ELF-1 (cell line): ENCODE results near the gene EPSTI1.
A peak's percentile ranks its signal among the peaks of the same experiment; 100 is the strongest.

Source experiments
- DNase-seq: peaks from one replicate; pipeline ENCODE4 v3.0.0-alpha.2; 2016; ENCODE audit warnings: low read depth, low spot score

Gene EPSTI1

GRCh38 chr13:42991898-42992763 is at the start of gene EPSTI1:
TSS of gene EPSTI1 (minus strand) at chr13:42992241. CDS start at chr13:42992165, 76 bp downstream.
- DNase-seq, result peak; percentile 84

DNA sequence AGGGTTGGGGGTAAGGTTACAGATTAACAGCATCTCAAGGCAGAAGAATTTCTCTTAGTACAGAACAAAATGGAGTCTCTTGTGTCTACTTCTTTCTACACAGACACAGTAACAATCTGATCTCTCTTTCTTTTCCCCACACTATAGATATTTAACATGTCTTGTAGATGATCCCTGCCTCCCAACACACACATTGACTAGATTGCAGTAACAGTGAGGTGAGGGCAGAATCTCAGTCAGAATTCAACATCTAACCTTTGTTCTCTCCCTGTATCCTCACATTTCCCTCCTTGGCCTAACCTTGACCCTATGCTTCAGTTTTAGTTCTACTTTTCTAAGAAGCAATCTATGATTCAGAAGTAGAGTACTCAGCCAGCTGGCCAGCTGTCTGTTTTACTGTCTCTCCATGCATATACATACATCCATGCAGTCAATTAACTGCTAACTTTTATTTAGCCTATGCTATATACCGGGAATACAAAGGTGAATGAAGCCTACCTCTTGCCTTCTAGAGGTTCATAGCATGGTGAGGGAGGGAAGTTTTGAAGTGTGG is 49.4 kb upstream of the EPSTI1 start:
- no peak for DNase-seq

GRCh38 chr13:43040581-43041368 is 48.7 kb upstream of the EPSTI1 start:
- DNase-seq, result peak; percentile 71

- DNase-seq, result no peak
Observed at GRCh38 chr13:43039966-43040365, 47.9 kb upstream of the EPSTI1 start.

- DNase-seq, result peak; percentile 84
Observed at GRCh38 chr13:43036351-43037250, 44.6 kb upstream of the EPSTI1 start.

GRCh38 chr13:43033038-43033437 is 41.0 kb upstream of the EPSTI1 start:
- DNase-seq, result no peak

GRCh38 chr13:43031881-43032280 is 39.8 kb upstream of the EPSTI1 start:
- DNase-seq, result no peak

DNA sequence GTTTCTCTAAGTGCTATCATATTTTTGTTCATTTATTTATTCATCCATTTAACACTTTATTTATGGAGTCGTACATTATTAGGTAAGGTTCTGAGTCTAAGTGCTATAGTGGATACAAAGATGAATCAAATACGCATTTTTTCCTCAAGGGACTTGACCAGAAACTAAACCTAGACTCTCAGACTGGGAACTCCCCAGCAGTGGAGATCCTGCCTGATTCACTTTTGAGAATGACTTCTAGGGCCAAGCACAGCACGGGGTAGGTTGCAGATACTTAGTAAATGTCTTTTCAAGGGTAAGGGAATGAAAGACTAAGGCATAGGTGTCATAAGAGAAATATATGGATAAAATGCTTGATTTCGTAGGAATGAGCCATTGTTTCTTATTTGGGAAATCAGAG is 38.5 kb upstream of the EPSTI1 start:
- no peak for DNase-seq

DNA sequence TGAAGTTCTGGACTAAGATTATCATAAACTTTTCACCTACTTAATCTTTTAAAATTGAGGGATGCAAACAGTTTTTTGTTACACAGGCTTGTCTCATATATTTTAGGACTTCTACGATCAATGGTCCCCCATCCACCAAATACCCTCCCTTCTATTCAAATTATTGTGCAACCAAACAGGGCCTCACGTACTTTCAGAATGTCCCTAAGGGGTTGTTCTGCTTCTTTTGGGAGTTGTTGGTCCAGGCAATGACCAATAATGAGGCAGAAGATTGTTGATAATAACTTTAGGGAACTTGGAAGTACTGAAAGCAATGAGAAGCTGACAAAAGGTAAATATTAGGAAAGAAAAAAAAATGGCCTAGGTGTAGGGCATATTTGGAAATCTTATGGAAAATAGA is 34.2 kb upstream of the EPSTI1 start:
- DNase-seq, result no peak

- DNase-seq, result peak; percentile 96
Observed at GRCh38 chr13:43023289-43023963, 31.4 kb upstream of the EPSTI1 start, which contains the start of gene DNAJC15. TSS of gene DNAJC15 (plus strand) at chr13:43023586. CDS start at chr13:43023627, 41 bp downstream.

GRCh38 chr13:43022934-43023288 is 30.9 kb upstream of the EPSTI1 start:
- no peak for DNase-seq

GRCh38 chr13:43021926-43022670 is 30.1 kb upstream of the EPSTI1 start:
- peak; percentile 34 for DNase-seq

GRCh38 chr13:43020794-43021193 is 28.8 kb upstream of the EPSTI1 start:
- DNase-seq, result no peak

DNA sequence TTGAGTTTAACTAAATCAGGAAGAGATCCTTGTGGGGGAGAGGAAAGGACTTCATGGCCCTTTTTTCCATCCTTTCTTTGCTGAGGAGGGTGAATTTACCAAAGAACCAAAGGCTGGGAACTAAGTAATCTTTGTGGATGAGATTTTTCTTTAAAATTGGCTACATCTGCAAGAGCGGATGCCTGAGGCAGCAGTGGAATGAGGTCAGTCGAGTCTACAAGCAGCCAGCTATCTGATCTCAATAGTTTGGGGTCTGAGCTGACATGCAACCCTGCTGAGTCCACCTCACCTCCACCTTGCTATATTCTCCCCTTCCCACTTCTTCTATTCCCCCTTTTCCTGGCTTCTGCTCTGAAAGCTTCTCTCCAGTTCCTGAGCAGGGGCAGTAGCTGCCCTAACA is 27.8 kb upstream of the EPSTI1 start:
- peak; percentile 49 for DNase-seq

GRCh38 chr13:43016226-43016625 is 24.2 kb upstream of the EPSTI1 start:
- DNase-seq, result no peak

GRCh38 chr13:43014162-43014561 is 22.1 kb upstream of the EPSTI1 start:
- DNase-seq, result no peak

GRCh38 chr13:43009506-43009905 is 17.5 kb upstream of the EPSTI1 start:
- no peak for DNase-seq

DNA sequence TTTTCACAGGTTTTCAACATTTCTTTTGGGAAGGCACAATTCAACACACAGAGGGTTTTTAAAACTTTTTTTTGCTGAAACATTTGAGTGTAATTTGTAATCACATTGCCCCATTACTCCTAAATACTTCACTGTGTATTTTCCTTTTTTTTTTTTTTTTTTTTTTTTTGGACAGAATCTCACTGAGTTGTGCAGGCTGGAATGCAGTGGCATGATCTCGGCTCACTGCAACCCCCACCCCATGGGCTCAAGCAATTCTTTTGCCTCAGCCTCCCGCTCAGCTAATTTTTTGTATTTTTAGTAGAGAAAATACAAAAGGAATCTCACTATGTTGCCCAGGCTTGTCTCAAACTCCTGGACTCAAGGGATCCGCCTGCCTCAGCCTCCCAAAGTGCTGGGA is 16.6 kb upstream of the EPSTI1 start:
- DNase-seq, result no peak

GRCh38 chr13:43006893-43007631 is 15.0 kb upstream of the EPSTI1 start:
- DNase-seq, result no peak
